HK-2 (cell line): ENCODE results near the gene ELL2.

Experiments
- DNase-seq: peaks from one replicate; pipeline ENCODE4 v3.0.0-alpha.2; 2018; ENCODE audit not compliant: unreplicated experiment

ELL2 gene

GRCh38 chr5:95956021-95956899 is 5.4 kb downstream of the ELL2 start:
- DNase-seq = no peak

- no peak for DNase-seq
Measured at GRCh38 chr5:95954716-95955115, 6.9 kb downstream of the ELL2 start.

GRCh38 chr5:95953021-95953702 is 8.5 kb downstream of the ELL2 start:
- DNase-seq = no peak

GRCh38 chr5:95951916-95952315 is 9.7 kb downstream of the ELL2 start:
- no peak for DNase-seq

GRCh38 chr5:95949810-95950209 is 11.8 kb downstream of the ELL2 start:
- DNase-seq = no peak

GRCh38 chr5:95948631-95949030 is 13.0 kb downstream of the ELL2 start:
- no peak for DNase-seq

GRCh38 chr5:95946451-95946850 is 15.2 kb downstream of the ELL2 start:
- DNase-seq = no peak

GRCh38 chr5:95942968-95943367 is 18.7 kb downstream of the ELL2 start:
- DNase-seq = no peak

GRCh38 chr5:95942414-95942813 is 19.2 kb downstream of the ELL2 start:
- DNase-seq = no peak

- DNase-seq = no peak
Measured at GRCh38 chr5:95941756-95942155, 19.9 kb downstream of the ELL2 start.

GRCh38 chr5:95940758-95941682 is 20.6 kb downstream of the ELL2 start:
- no peak for DNase-seq

GRCh38 chr5:95939465-95939864 is 22.2 kb downstream of the ELL2 start:
- DNase-seq = no peak

GRCh38 chr5:95938766-95939165 is 22.9 kb downstream of the ELL2 start:
- DNase-seq = no peak

GRCh38 chr5:95938347-95938746 is 23.3 kb downstream of the ELL2 start:
- DNase-seq = no peak

- DNase-seq = no peak
Measured at GRCh38 chr5:95937607-95938152, 24.0 kb downstream of the ELL2 start.

- DNase-seq = no peak
Measured at GRCh38 chr5:95936812-95937397, 24.7 kb downstream of the ELL2 start.

- DNase-seq = no peak
Measured at GRCh38 chr5:95935553-95936100, 26.0 kb downstream of the ELL2 start.

GRCh38 chr5:95934207-95934804 is 27.3 kb downstream of the ELL2 start:
- DNase-seq = no peak

GRCh38 chr5:95932941-95933340 is 28.7 kb downstream of the ELL2 start:
- DNase-seq = no peak

- DNase-seq = no peak
Measured at GRCh38 chr5:95931079-95931833, 30.4 kb downstream of the ELL2 start.
